Measurements from ENCODE around the gene CALML6. TPM values are rescaled to one million over a fixed set of nuclear protein-coding genes. Genes with fewer than 3 reads are reported as not detected.

CALML6 gene
- total RNA-seq, 2 experiments from 2014 or later: 0.47 to 0.76 TPM

DNA sequence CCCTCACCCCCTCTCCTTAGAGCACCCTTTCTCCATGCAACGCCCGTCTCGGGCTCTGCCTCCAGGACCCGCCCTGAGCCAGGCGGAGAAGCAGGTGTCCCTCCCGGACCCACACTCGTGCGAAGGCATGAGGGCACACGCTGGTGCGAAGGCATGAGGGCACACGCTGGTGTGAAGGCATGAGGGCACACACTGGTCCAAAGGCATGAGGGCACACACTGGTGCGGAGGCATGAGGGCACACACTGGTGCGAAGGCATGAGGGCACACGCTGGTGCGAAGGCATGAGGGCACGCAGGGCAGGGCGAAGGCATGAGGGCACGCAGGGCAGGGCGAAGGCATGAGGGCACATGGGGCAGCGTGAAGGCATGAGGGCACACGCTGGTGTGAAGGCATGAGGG lies 9.8 kb downstream of the CALML6 start:
- no peaks in the 10 kb centered on the region for H3K36me3 Mint-ChIP-seq (ENCODE audit: low read depth)
- no peaks in the 10 kb centered on the region for H3K27me3 Mint-ChIP-seq
- DNase-seq: no peak
- H3K9me3 Mint-ChIP-seq: no peaks in the 10 kb centered on the region
- TF ChIP-seq, protein P1, sequence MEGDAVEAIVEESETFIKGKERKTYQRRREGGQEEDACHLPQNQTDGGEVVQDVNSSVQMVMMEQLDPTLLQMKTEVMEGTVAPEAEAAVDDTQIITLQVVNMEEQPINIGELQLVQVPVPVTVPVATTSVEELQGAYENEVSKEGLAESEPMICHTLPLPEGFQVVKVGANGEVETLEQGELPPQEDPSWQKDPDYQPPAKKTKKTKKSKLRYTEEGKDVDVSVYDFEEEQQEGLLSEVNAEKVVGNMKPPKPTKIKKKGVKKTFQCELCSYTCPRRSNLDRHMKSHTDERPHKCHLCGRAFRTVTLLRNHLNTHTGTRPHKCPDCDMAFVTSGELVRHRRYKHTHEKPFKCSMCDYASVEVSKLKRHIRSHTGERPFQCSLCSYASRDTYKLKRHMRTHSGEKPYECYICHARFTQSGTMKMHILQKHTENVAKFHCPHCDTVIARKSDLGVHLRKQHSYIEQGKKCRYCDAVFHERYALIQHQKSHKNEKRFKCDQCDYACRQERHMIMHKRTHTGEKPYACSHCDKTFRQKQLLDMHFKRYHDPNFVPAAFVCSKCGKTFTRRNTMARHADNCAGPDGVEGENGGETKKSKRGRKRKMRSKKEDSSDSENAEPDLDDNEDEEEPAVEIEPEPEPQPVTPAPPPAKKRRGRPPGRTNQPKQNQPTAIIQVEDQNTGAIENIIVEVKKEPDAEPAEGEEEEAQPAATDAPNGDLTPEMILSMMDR (IDR thresholded peaks at IDR 0.05): no peak
- ChIA-PET CTCF (no interaction called here), POLR2A (no interaction called here)
- no peak overlapping the region for H3K27ac Mint-ChIP-seq
- H3K4me3 Mint-ChIP-seq: no peak overlapping the region
- no peak for ATAC-seq
- no peaks in the 10 kb centered on the region for H3K4me1 Mint-ChIP-seq (ENCODE audit: low read depth)
- intact Hi-C loops (cut with micrococcal nuclease): no loop called here

DNA sequence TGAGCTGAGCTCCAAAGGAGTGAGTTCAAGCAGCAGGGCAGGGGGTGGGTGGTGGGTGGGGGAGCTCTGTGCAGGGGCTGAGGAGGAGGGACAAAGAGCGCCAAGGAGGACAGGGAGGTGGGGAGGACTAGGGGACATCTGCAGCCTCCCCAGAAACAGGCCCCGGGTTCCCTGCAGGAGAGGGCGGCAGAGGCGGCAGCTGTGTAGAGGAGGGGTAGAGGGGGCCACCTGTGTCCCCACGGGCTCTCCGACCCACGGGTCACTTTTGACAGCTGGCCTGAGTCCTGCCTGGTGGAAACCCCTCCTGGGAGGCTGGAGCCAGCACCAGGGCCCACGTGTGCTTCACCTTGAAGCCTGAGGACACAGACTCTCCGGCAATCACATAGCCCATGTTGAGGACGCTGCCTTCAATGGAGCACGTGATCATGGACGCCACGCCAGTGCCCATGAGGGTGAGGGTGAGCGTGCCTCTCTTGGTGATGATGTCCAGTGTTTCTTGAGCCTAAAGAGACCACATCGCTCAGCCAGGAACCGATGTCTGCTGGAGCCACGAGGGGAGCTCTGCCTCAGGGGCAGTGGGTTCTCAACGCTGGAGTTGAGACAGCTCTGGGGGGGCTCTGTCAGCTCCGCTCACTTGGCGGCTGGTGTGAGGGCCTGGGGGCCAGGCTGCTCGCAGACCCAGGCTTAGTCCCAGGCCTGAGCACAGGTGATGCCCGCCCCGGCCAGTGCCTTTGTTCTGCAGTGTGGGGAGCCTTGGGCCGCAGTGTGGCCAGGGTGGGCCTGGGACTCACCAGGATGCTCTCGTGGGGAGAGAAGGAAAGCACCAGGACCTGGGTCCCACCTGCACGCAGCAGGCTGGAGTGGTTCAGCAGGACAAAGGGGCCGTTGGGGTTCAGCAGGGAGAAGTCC lies 10.6 kb downstream of the CALML6 start:
- intact Hi-C loops (cut with micrococcal nuclease): no loop called here

DNA sequence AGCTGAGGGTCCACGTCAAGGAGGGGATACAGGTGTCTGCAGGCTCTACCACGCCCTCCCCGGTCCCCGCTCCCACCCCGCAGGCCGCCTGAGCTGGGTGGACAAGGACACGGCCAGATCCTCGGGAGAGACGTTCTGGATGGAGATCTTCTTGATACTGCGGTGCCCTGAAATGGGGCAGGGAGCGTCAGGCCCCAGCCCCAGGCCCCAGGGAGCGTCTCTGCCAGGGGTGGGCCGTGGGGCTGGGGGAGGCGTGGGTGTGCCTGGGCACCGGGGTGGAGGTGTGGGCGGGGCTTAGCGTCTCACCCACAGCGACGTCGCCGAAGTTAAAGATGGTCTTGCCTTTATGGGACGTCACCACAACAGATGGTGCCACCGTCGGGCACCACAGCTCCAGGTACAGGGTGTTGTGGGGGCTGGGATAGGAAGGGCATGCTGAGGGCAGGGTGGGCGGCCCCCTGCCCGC lies 11.3 kb downstream of the CALML6 start:
- CTCF ChIA-PET: interaction anchor here (1.4 kb wide), 1 partner anchor 213 kb away, joined by 4 read pairs; no protein-coding TSS in a partner anchor

More for the DNA sequence above, 10.6 kb downstream of the CALML6 start:
- no peak overlapping the region for H3K4me3 Mint-ChIP-seq
- ATAC-seq (no peak), DNase-seq (no peak)
- H3K4me1 Mint-ChIP-seq (ENCODE audit: low read depth): no peaks in the 10 kb centered on the region
- ChIA-PET POLR2A (no interaction called here), CTCF (interaction anchor here (1.4 kb wide), 1 partner anchor 214 kb away, joined by 4 read pairs; no protein-coding TSS in a partner anchor)
- TF ChIP-seq, protein P1 (IDR thresholded peaks at IDR 0.05): no peak
- no peaks in the 10 kb centered on the region for H3K36me3 Mint-ChIP-seq (ENCODE audit: low read depth)
- no peak overlapping the region for H3K27ac Mint-ChIP-seq
- no peaks in the 10 kb centered on the region for H3K27me3 Mint-ChIP-seq
- H3K9me3 Mint-ChIP-seq: no peaks in the 10 kb centered on the region

DNA sequence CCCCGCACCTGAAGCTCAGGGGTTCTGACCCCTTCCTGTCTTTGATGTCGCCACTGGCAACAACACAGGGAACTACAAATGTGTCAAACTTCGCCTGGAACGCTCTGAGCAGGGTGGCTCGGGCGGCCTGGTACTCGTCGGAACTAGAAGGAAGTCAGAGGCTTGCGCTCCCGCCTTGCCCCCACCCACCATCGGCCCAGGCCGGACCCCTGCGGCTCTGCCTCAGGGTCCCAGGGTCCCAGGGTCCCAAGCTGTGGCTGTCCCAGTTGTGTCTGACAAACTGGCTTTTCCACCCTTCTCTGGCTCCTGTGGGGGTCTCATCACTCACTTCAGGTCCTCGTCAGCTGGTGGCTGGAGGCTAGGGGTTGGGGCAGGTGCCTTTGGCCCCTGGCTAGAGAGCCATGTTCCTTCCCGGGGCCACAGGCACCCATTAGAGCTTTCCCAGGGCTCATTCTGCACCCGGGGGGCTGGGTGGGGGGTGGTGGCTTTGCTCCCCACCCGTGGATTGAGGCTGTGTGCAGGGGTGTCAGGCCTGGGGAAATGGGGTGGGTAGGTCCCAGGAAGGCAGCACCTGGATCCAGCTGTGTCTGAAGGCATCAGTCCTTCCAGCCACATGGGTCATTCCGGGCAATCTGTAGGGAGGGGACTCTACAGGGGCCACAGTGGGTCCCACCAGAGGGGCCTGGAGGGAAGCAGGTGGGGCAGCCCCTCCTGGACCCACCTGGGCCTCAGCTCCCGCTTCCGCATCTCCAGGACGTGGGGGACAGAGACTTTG lies 12.0 kb downstream of the CALML6 start:
- no peak for DNase-seq
- intact Hi-C loops (cut with micrococcal nuclease): no loop called here
- no peaks in the 10 kb centered on the region for H3K36me3 Mint-ChIP-seq (ENCODE audit: low read depth)
- ATAC-seq: no peak
- H3K27me3 Mint-ChIP-seq: no peaks in the 10 kb centered on the region
- TF ChIP-seq, protein P1 (IDR thresholded peaks at IDR 0.05): no peak
- H3K9me3 Mint-ChIP-seq: no peaks in the 10 kb centered on the region
- CTCF ChIA-PET: interaction anchor here (1.4 kb wide), 1 partner anchor 212 kb away, joined by 4 read pairs; no protein-coding TSS in a partner anchor
- H3K4me1 Mint-ChIP-seq (ENCODE audit: low read depth): no peaks in the 10 kb centered on the region
- POLR2A ChIA-PET: interaction anchor here (0.6 to 0.9 kb wide), 2 partner anchors 33 to 440 kb away, joined by 3 read pairs; no protein-coding TSS in a partner anchor
- H3K4me3 Mint-ChIP-seq: no peak overlapping the region
- H3K27ac Mint-ChIP-seq: no peak overlapping the region

More for the DNA sequence above, 11.3 kb downstream of the CALML6 start:
- Mint-ChIP-seq H3K4me1 (ENCODE audit: low read depth) (no peaks in the 10 kb centered on the region), H3K36me3 (ENCODE audit: low read depth) (no peaks in the 10 kb centered on the region), H3K9me3 (no peaks in the 10 kb centered on the region), H3K27ac (no peak overlapping the region), H3K27me3 (no peaks in the 10 kb centered on the region), H3K4me3 (no peak overlapping the region)
- POLR2A ChIA-PET: no interaction called here
- TF ChIP-seq, protein P1 (IDR thresholded peaks at IDR 0.05): no peak
- intact Hi-C loops (cut with micrococcal nuclease): no loop called here
- DNase-seq (no peak), ATAC-seq (no peak)
